H1 (cell line): Measurements from ENCODE around the gene TMEM18. TPM values are rescaled to one million over a fixed set of nuclear protein-coding genes. Genes with fewer than 3 reads are reported as not detected.

Source experiments
- CTCF ChIA-PET: fragments of 300-600 bp; sonication (Branson Sonifier 250); formaldehyde crosslinking; loops from one replicate; lab custom pipeline; 2021; ENCODE audit not compliant: partially characterized antibody; lab: Charles Lee
- POLR2A ChIA-PET: fragments of 300-600 bp; sonication (Branson Sonifier 250); formaldehyde crosslinking; loops from one replicate; lab custom pipeline; 2021; ENCODE audit warnings: inconsistent platforms; ENCODE audit not compliant: partially characterized antibody; lab: Charles Lee
- DNase-seq, 2 experiments: peaks; one replicate each; pipeline versions ENCODE4 v3.0.0 to v3.0.0-alpha.2; 2010 to 2022; ENCODE audit warnings: low spot score in 2 of 2, low read depth in 1 of 2, mixed read lengths in 1 of 2
- FAIRE-seq: peaks from 2 replicates; lab custom pipeline; 2011; peaks lifted over from hg19 to GRCh38; lab: Jason Lieb, UNC
- H2AFZ ChIP-seq: 2 replicates; pipeline ENCODE4 v1.8.1; 2012; ENCODE audit warnings: low read length, inconsistent platforms
- H2AK5ac ChIP-seq: 2 replicates; pipeline ENCODE4 v1.6.1; 2013; ENCODE audit warnings: low read depth, low read length
- H2BK120ac ChIP-seq: replicated peaks from 2 replicates; pipeline ENCODE3; 2013; ENCODE audit warnings: low read depth, low read length, inconsistent platforms
- H2BK12ac ChIP-seq: 2 replicates; pipeline ENCODE4 v1.6.1; 2013; ENCODE audit warnings: low read depth, low read length
- H2BK15ac ChIP-seq: 2 replicates; pipeline ENCODE4 v1.6.1; 2013; ENCODE audit warnings: low read length
- H2BK20ac ChIP-seq: 2 replicates; pipeline ENCODE4 v1.6.1; 2013; ENCODE audit warnings: low read length
- H2BK5ac ChIP-seq: 2 replicates; pipeline ENCODE4 v1.6.1; 2013; ENCODE audit warnings: low read depth, low read length
- H3K14ac ChIP-seq: 2 replicates; pipeline ENCODE4 v1.6.1; 2013; ENCODE audit warnings: inconsistent platforms; ENCODE audit not compliant: insufficient read length
- H3K18ac ChIP-seq: 2 replicates; pipeline ENCODE4 v1.6.1; 2013; ENCODE audit warnings: low read length; ENCODE audit errors: extremely low read depth
- H3K23ac ChIP-seq: 2 replicates; pipeline ENCODE4 v1.6.1; 2013; ENCODE audit warnings: inconsistent platforms; ENCODE audit not compliant: insufficient read length
- H3K23me2 ChIP-seq: 2 replicates; pipeline ENCODE4 v1.6.1; 2013; ENCODE audit warnings: low read depth, low read length
- H3K27ac ChIP-seq: 2 replicates; pipeline ENCODE4 v1.6.1; 2011; ENCODE audit warnings: low read depth, low read length, inconsistent platforms
- H3K27me3 ChIP-seq, 4 experiments: replicated peaks in 1 of 4; 1 replicate in 1 of 4; 2 replicates in 3 of 4; pipeline versions ENCODE4 v1.6.1 to v1.8.1; 2011 to 2013; ENCODE audit warnings: low read length in 3 of 4, mild to moderate bottlenecking in 3 of 4, inconsistent platforms in 2 of 4, mixed read lengths in 2 of 4, moderate library complexity in 1 of 4; ENCODE audit not compliant: control insufficient read depth in 3 of 4, insufficient read depth in 3 of 4; ENCODE audit errors: extremely low read depth in 1 of 4
- H3K36me3 ChIP-seq, 4 experiments: 2 replicates each; pipeline versions ENCODE4 v1.6.1 to v1.8.1; 2011 to 2013; ENCODE audit warnings: mild to moderate bottlenecking in 4 of 4, low read length in 3 of 4, moderate library complexity in 2 of 4, control low read depth in 1 of 4, inconsistent platforms in 1 of 4; ENCODE audit not compliant: insufficient read depth in 4 of 4, control insufficient read depth in 2 of 4
- H3K4ac ChIP-seq: replicated peaks from 2 replicates; pipeline ENCODE3; 2013; ENCODE audit warnings: low read length, low read depth, mixed read lengths, inconsistent platforms; ENCODE audit not compliant: insufficient read length
- H3K4me1 ChIP-seq, 4 experiments: replicated peaks in 1 of 4; 1 replicate in 1 of 4; 2 replicates in 3 of 4; pipeline versions ENCODE4 v1.6.1 to v1.8.1; 2011 to 2013; ENCODE audit warnings: low read length in 3 of 4, inconsistent platforms in 2 of 4, mixed read lengths in 1 of 4; ENCODE audit not compliant: insufficient read depth in 4 of 4, control insufficient read depth in 3 of 4
- H3K4me2 ChIP-seq, 2 experiments: 2 replicates each; pipeline versions ENCODE4 v1.6.1 to v1.8.1; 2011 to 2013; ENCODE audit warnings: low read depth in 2 of 2, low read length in 2 of 2, control low read depth in 1 of 2, inconsistent platforms in 1 of 2, mild to moderate bottlenecking in 1 of 2; ENCODE audit not compliant: insufficient read depth in 1 of 2
- H3K4me3 ChIP-seq, 4 experiments: fragments of 200-600, 300-600 bp in 1 of 4; sonication (generic), shearing (Covaris generic), sonication (Bioruptor Twin) in 1 of 4; 2 replicates each; pipeline versions ENCODE4 v1.5.1 to v1.8.1; 2011 to 2016; ENCODE audit warnings: low read length in 4 of 4, low read depth in 3 of 4, control low read depth in 2 of 4, inconsistent platforms in 2 of 4, mild to moderate bottlenecking in 2 of 4, mixed read lengths in 1 of 4, moderate library complexity in 1 of 4; ENCODE audit not compliant: insufficient read depth in 2 of 4; ENCODE audit errors: extremely low read depth in 1 of 4
- H3K56ac ChIP-seq: replicated peaks from 2 replicates; pipeline ENCODE3; 2013; ENCODE audit warnings: low read depth, mild to moderate bottlenecking, mixed read lengths, low read length, inconsistent platforms; ENCODE audit not compliant: insufficient read length
- H3K79me1 ChIP-seq: 2 replicates; pipeline ENCODE4 v1.6.1; 2013; ENCODE audit warnings: low read depth, low read length, control low read depth
- H3K79me2 ChIP-seq, 2 experiments: 2 replicates each; pipeline versions ENCODE4 v1.6.1 to v1.8.1; 2012 to 2013; ENCODE audit warnings: low read length in 2 of 2, mild to moderate bottlenecking in 2 of 2, inconsistent platforms in 1 of 2; ENCODE audit not compliant: insufficient read depth in 2 of 2, control insufficient read depth in 1 of 2
- H3K9ac ChIP-seq, 4 experiments: replicated peaks in 1 of 4; 1 replicate in 1 of 4; 2 replicates in 3 of 4; pipeline versions ENCODE4 v1.6.1 to v1.8.1; 2011 to 2013; ENCODE audit warnings: low read depth in 3 of 4, low read length in 3 of 4, control low read depth in 2 of 4, mild to moderate bottlenecking in 2 of 4, moderate library complexity in 2 of 4, inconsistent platforms in 1 of 4; ENCODE audit errors: extremely low read depth in 1 of 4
- H3K9me3 ChIP-seq, 2 experiments: 2 replicates each; pipeline versions ENCODE4 v1.6.1 to v1.8.1; 2012 to 2013; ENCODE audit warnings: mild to moderate bottlenecking in 2 of 2, moderate library complexity in 2 of 2, control low read depth in 1 of 2, inconsistent platforms in 1 of 2, low read depth in 1 of 2, low read length in 1 of 2, mixed read lengths in 1 of 2; ENCODE audit not compliant: insufficient read depth in 2 of 2
- H4K20me1 ChIP-seq, 2 experiments: replicated peaks in 1 of 2; 2 replicates each; pipeline versions ENCODE3 to v1.8.1; 2011 to 2013; ENCODE audit warnings: inconsistent platforms in 2 of 2, low read length in 2 of 2, mild to moderate bottlenecking in 1 of 2; ENCODE audit not compliant: insufficient read depth in 2 of 2, control insufficient read depth in 1 of 2
- H4K5ac ChIP-seq: 2 replicates; pipeline ENCODE4 v1.6.1; 2013; ENCODE audit warnings: low read length, low read depth, mixed read lengths, inconsistent platforms; ENCODE audit not compliant: insufficient read length
- H4K8ac ChIP-seq: 2 replicates; pipeline ENCODE4 v1.8.0; 2013; ENCODE audit warnings: mild to moderate bottlenecking, moderate library complexity, low read length, inconsistent platforms; ENCODE audit not compliant: insufficient read depth; ENCODE audit errors: extremely low read depth
- H4K91ac ChIP-seq: replicated peaks from 2 replicates; pipeline ENCODE3; 2013; ENCODE audit warnings: low read length, mixed read lengths, inconsistent platforms; ENCODE audit not compliant: insufficient read length
- GABPA ChIP-seq: IDR thresholded peaks from 2 replicates; pipeline ENCODE4 v1.6.1; 2011; ENCODE audit warnings: mild to moderate bottlenecking, low read length, moderate library complexity, borderline replicate concordance; ENCODE audit not compliant: insufficient read depth
- POLR2A ChIP-seq, 2 experiments: IDR thresholded peaks; 1 replicate in 1 of 2; 2 replicates in 1 of 2; pipeline ENCODE4 v1.6.1; 2011; ENCODE audit warnings: low read depth in 2 of 2, low read length in 2 of 2, mild to moderate bottlenecking in 2 of 2; ENCODE audit errors: control extremely low read depth in 1 of 2
- SAP30 ChIP-seq: fragments of 300-600 bp; sonication (generic); IDR thresholded peaks from 2 replicates; pipeline ENCODE4 v1.7.1; 2012; ENCODE audit warnings: low read length, moderate library complexity, mild to moderate bottlenecking, inconsistent platforms; ENCODE audit not compliant: insufficient read depth, insufficient replicate concordance
- WGBS, 2 experiments: shearing (Covaris generic) in 1 of 2; methylation state at CpG; one replicate each; pipeline versions ENCODE4 v1.1.6 to v1.1.7; 2013 to 2015; ENCODE audit warnings: low lambda C conversion rate in 2 of 2, mixed read lengths in 2 of 2, inconsistent platforms in 1 of 2, low coverage in 1 of 2, missing lambda C conversion rate in 1 of 2; ENCODE audit not compliant: insufficient replicate concordance in 2 of 2, insufficient coverage in 1 of 2, insufficient read length in 1 of 2; ENCODE audit errors: extremely low coverage in 1 of 2, missing lambda C conversion rate in 1 of 2; 5-methylcytosine and 5-hydroxymethylcytosine counted together
- polyA plus RNA-seq, 7 experiments: library from polyadenylated mRNA; depleted of rRNA in 3 of 7; stranded (reverse) in 5 of 7; unstranded in 2 of 7; fragments of >200 nt in 5 of 7; fragments of 200-250 nt in 2 of 7; gene quantifications; 1 replicate in 5 of 7; 2 replicates in 1 of 7; 4 replicates in 1 of 7; pipeline versions ENCODE4 v1.2.1 to v1.2.3, GENCODE V29; 2011 to 2013; ENCODE audit warnings: missing spikeins in 2 of 7, mixed read lengths in 2 of 7
- total RNA-seq: library from RNA; stranded (reverse); fragmentation: NEBNext Ultra II Directional; extraction: Animal tissue kit (Norgen Biotek cat#: 25700); gene quantifications from 2 replicates; pipeline ENCODE4 v1.2.1, GENCODE V29; 2021
- TF ChIP-seq, protein P1 (sequence below): IDR thresholded peaks from 2 replicates; pipeline ENCODE4 v1.6.1; 2012; ENCODE audit warnings: low read length, inconsistent platforms
- TF ChIP-seq, protein P2 (sequence below): IDR thresholded peaks from 2 replicates; pipeline ENCODE4 v1.6.1; 2011; ENCODE audit warnings: low read length, improper control_type of control experiment
- TF ChIP-seq, protein P3 (sequence below): IDR thresholded peaks from 2 replicates; pipeline ENCODE4 v1.6.1; 2012; ENCODE audit warnings: inconsistent platforms

Gene TMEM18
- total and polyA plus RNA-seq, 2 of the 8 experiments (the other 6 are each of a cell fraction or from before 2014, with no cell fraction given), result 22.4 to 27.1 TPM

DNA sequence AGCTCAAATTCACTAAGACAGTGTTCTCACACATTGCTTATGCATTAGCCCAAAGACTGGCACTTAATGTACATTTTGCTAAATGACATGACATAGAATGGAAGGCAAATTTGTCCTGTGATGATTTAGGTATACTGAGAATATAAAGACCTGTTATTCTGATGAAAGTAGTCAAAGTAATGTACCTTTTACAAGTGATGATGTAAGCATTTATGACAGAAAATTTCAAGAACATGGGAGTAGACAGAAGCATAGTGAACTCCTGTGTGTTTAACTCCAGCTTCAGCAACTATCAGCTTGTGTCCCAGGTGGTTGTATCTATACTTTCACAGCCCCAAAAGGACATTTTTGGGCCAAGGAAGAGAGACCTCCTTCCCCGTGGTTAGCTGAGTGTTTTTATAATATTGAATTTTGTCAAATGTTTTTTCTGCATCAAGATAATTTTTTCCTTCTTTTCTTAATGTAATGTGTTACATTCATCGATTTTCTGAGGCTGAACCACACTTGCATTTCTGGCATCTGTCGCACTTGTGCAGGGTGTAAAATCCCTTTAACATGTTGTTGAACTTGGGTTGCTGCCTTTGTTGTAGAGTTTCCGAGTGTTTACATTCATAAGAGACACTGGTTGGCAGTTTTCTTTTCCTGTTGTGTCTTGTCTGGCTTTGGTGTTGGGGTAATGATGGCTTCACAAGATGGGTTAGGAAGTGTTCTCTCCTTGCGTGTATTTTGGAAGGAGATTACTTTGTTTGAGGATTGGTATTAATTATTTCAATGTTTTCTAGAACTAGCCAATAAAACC is 33.9 kb upstream of the TMEM18 start:
- Histone ChIP-seq H2BK15ac (no peak overlapping the region), H3K23ac (no peak overlapping the region), H3K79me1 (no peaks in the 10 kb centered on the region), H2BK20ac (no peak overlapping the region), H3K4ac (no peak overlapping the region), H3K4me2 (no peak overlapping the region), H3K18ac (no peak overlapping the region), H3K36me3 (no peaks in the 10 kb centered on the region), H3K27me3 (peaks cover 0 to 2% (median 0%) of the 10 kb centered on the region in 4 experiments; a peak in 1 of 7 replicates), H3K4me3 (no peak overlapping the region), H3K14ac (no peak overlapping the region), H2BK12ac (no peak overlapping the region), H2BK120ac (no peak overlapping the region), H4K20me1 (no peaks in the 10 kb centered on the region), H2AK5ac (no peak overlapping the region), H3K9ac (no peak overlapping the region), H3K79me2 (no peaks in the 10 kb centered on the region), H3K23me2 (no peaks in the 10 kb centered on the region), H4K5ac (no peak overlapping the region), H3K9me3 (no peaks in the 10 kb centered on the region), H2BK5ac (no peak overlapping the region), H4K91ac (no peak overlapping the region), H3K4me1 (peaks cover 0 to 7% (median 2%) of the 10 kb centered on the region in 4 experiments; a peak in 3 of 7 replicates), H3K27ac (no peak overlapping the region), H4K8ac (no peak overlapping the region), H3K56ac (no peak overlapping the region), H2AFZ (no peak overlapping the region)
- no peak for DNase-seq
- TF ChIP-seq, protein P1, sequence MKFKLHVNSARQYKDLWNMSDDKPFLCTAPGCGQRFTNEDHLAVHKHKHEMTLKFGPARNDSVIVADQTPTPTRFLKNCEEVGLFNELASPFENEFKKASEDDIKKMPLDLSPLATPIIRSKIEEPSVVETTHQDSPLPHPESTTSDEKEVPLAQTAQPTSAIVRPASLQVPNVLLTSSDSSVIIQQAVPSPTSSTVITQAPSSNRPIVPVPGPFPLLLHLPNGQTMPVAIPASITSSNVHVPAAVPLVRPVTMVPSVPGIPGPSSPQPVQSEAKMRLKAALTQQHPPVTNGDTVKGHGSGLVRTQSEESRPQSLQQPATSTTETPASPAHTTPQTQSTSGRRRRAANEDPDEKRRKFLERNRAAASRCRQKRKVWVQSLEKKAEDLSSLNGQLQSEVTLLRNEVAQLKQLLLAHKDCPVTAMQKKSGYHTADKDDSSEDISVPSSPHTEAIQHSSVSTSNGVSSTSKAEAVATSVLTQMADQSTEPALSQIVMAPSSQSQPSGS, result no peak
- TF ChIP-seq, protein P2, sequence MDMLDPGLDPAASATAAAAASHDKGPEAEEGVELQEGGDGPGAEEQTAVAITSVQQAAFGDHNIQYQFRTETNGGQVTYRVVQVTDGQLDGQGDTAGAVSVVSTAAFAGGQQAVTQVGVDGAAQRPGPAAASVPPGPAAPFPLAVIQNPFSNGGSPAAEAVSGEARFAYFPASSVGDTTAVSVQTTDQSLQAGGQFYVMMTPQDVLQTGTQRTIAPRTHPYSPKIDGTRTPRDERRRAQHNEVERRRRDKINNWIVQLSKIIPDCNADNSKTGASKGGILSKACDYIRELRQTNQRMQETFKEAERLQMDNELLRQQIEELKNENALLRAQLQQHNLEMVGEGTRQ, result no peak
- TF ChIP-seq SAP30 (no peak), GABPA (no peak), POLR2A (IDR thresholded peaks at IDR 0.05; ENCODE audit: control extremely low read depth in 1 of 2, low read depth in 2 of 2, low read length in 2 of 2) (no peak)
- TF ChIP-seq, protein P3, sequence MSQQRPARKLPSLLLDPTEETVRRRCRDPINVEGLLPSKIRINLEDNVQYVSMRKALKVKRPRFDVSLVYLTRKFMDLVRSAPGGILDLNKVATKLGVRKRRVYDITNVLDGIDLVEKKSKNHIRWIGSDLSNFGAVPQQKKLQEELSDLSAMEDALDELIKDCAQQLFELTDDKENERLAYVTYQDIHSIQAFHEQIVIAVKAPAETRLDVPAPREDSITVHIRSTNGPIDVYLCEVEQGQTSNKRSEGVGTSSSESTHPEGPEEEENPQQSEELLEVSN, result no peak
- ChIA-PET CTCF (interaction anchor here (0.8 to 1.4 kb wide), 4 partner anchors 31 to 835 kb away, joined by 3 to 4 read pairs (median 4); no protein-coding TSS in a partner anchor), POLR2A (interaction anchor here (1.0 kb wide), 1 partner anchor 17 kb away, joined by 3 read pairs; no protein-coding TSS in a partner anchor)
- FAIRE-seq, result no peak
- WGBS, 2 experiments, result 87% methylated on average over 5 of the region's 5 CpGs; no CpG with 5 or more reads in 1 of the 2 experiments
